ENCODE results near the gene TPGS1. TPM values are rescaled to one million over a fixed set of nuclear protein-coding genes. Genes with fewer than 3 reads are reported as not detected.

The TPGS1 gene
- total and polyA plus RNA-seq, 8 donors: 3.5 to 18.2 (median 8.2) TPM

DNA sequence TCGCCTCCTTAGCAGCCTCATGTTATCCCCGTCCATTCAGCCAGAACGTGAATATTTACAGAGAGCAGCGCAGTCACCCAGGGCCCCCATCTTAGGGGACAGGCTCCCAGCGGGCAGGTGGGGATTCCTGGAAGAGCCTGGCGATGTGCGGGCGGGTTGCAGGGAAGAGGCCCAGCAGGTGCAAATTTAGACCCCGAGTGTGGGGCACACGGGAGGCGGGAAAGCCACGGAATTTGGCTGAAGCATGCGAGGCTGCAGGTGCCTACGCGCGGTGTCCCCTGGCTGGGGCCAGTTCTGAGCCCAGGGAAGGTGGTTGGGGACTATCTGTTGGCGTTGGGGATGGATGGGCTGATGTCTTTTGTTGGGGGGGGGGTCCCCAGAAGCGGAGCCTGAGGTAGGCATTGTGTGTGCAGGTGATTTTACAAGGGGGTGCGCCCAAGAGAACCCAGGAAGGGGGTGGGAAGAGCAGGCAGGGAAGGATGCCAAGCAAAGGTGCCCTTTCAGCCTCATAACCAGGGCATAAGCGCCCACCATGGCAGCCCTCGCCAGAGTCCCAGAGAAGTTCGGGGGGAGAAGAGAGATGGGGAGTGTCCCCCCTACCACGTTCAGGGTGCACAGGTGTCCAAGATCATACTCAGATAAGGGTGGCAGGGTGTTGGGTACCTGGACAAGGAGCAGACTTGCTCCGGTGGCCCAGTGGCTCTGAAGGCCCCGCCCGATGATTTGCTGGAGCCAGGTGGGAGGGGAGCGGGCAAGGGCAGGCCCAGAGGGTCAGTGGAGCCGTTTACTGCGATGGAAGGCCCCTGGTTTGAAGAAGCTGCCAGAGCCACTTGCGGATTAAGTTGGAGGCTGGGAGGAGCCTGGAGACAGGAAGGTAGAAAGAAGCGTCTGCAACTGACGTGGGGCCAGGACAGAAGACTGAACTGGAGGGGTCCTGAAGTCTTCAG is 1.2 kb downstream of the TPGS1 start:
- TF ChIP-seq, protein P1, sequence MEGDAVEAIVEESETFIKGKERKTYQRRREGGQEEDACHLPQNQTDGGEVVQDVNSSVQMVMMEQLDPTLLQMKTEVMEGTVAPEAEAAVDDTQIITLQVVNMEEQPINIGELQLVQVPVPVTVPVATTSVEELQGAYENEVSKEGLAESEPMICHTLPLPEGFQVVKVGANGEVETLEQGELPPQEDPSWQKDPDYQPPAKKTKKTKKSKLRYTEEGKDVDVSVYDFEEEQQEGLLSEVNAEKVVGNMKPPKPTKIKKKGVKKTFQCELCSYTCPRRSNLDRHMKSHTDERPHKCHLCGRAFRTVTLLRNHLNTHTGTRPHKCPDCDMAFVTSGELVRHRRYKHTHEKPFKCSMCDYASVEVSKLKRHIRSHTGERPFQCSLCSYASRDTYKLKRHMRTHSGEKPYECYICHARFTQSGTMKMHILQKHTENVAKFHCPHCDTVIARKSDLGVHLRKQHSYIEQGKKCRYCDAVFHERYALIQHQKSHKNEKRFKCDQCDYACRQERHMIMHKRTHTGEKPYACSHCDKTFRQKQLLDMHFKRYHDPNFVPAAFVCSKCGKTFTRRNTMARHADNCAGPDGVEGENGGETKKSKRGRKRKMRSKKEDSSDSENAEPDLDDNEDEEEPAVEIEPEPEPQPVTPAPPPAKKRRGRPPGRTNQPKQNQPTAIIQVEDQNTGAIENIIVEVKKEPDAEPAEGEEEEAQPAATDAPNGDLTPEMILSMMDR (IDR thresholded peaks at IDR 0.05): no peak
- H3K27ac ChIP-seq: peak overlapping the region in 1 of 2 donors; percentile 98
- H3K4me1 ChIP-seq: peaks cover 9 to 45% of the 10 kb centered on the region in 2 donors
- ATAC-seq (no peak), DNase-seq (no peak)
- H3K4me3 ChIP-seq: peak overlapping the region; percentile 98 to 100
- peaks cover 0 to 8% of the 10 kb centered on the region in 2 donors for H3K36me3 ChIP-seq
- no peaks in the 10 kb centered on the region for H3K27me3 ChIP-seq
- intact Hi-C loops (cut with DNase I): no loop called here
- no peaks in the 10 kb centered on the region for H3K9me3 ChIP-seq

DNA sequence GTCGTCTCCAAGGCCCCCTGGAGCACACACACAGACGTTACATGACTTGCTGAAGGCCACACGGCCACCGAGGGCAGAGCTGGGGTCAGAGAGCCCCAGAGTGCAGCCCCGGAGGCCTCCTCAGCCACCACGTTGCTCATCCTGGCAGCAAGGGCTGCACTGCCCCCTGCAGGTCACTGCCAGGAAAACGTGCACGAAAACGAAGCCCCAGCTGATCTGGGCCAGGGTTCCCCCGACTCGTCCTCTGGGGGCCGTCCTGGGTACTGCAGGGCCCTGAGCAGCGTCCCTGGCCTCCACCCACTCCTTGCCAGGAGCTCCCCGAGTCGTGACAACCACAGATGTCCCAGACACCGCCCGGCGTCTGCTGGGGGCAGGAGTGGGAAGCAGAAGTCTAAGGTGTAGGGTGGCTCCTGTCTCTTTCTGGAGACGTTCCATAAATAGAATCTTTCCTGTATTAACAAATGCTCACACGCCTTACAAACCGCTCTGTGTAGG is 3.4 kb downstream of the TPGS1 start:
- Histone ChIP-seq H3K36me3 (peaks cover 0 to 8% of the 10 kb centered on the region in 2 donors), H3K4me1 (peaks cover 9 to 45% of the 10 kb centered on the region in 2 donors), H3K9me3 (no peaks in the 10 kb centered on the region), H3K27me3 (no peaks in the 10 kb centered on the region), H3K4me3 (peak overlapping the region in 1 of 2 donors; percentile 20), H3K27ac (peak overlapping the region; percentile 71 to 81)
- intact Hi-C loops (cut with DNase I): no loop called here
- ATAC-seq (peak; percentile 3), DNase-seq (peak; percentile 50 to 91 (median 79))
- TF ChIP-seq, protein P1 (IDR thresholded peaks at IDR 0.05): peak; percentile 88 to 98

DNA sequence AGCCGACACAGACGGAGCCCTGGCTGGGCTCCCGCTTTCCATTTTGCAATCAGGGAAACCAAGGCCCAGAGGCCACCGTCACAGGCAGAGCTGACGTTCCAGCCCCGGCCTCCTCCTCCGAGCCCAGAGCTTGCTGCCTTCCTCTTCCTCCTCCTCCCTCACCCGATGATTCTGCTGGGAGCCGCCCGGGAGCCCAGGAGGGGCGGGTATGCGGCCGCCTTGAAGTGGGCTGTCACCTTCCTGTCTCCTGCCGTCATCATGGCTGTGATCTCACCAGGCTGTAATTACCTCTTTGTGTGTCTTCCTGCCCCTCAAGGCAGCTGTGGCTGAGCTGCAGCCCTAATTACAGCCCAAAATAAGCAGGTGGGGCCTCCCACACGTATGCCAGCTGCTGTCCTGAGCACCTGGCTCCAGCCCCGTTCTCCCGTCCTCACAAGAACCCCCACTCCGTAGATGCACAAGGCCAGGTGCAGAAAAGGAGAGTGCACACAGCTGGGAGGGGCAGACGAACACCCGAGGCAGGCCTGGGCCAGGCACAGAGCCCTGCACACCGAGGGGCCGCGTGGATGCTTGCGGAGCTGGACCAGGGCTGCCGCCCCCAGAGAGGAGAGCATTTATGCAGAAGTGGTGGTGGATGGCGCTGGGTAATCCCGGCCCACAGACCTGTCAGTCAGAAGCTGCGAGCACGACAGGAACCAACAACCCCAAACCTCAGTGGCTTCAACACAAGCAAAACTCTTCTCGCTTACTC is 4.0 kb downstream of the TPGS1 start:
- intact Hi-C loops (cut with DNase I): no loop called here
- peak overlapping the region; percentile 71 to 81 for H3K27ac ChIP-seq
- no peaks in the 10 kb centered on the region for H3K27me3 ChIP-seq
- peaks cover 0 to 8% of the 10 kb centered on the region in 2 donors for H3K36me3 ChIP-seq
- H3K9me3 ChIP-seq: no peaks in the 10 kb centered on the region
- peaks cover 7 to 44% of the 10 kb centered on the region in 2 donors for H3K4me1 ChIP-seq
- DNase-seq (peak in 1 of 4 donors; percentile 50), ATAC-seq (no peak)
- H3K4me3 ChIP-seq: peak overlapping the region in 1 of 2 donors; percentile 20
- TF ChIP-seq, protein P1 (IDR thresholded peaks at IDR 0.05): no peak

DNA sequence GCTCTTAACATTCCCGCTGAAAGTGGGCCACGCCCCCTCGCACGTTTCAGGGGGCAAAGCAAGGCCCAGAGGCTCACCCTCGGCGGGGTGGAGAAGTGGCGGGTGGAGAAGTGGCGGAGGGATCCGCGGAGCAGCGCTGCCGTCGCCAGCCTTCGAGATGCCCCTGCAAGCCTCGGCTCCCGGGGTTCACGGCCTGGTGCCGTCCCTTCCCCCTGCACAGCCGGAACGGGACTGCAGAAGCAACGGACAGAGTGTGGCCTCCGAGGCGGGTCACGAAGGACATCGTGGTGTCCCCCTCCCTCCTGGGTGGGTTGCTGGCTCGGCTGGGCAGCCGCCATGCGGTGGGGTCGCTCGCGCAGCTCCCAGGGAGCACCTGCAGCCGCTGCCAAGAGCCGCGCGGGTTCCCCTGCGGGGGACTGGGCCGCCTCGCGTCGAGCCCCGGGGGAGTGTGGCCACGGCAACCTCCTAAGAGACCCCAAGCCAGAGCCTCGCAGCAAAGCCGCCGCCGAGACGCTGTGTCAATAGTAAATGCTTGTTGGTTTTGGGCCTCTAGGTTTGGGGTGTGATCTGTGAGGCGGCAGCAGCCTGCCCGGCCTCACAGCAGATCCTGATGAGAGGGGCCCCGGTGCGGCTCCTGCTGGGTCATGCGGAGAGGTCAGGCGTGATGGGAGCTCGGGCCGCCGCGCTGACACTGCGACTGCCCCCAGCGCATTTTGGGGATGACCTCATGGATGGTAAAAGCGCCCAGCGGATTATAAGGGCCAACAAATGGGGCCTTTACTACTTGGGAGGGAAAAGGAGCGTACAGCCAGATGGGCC is 5.5 kb downstream of the TPGS1 start:
- no peaks in the 10 kb centered on the region for H3K27me3 ChIP-seq
- ATAC-seq (peak; percentile 42), DNase-seq (peak in 2 of 4 donors; percentile 60 to 90)
- peaks cover 0 to 8% of the 10 kb centered on the region in 2 donors for H3K36me3 ChIP-seq
- H3K9me3 ChIP-seq: no peaks in the 10 kb centered on the region
- peaks cover 6 to 37% of the 10 kb centered on the region in 2 donors for H3K4me1 ChIP-seq
- H3K4me3 ChIP-seq: no peak overlapping the region
- no peak overlapping the region for H3K27ac ChIP-seq
- TF ChIP-seq, protein P1 (IDR thresholded peaks at IDR 0.05): no peak
- intact Hi-C loops (cut with DNase I): no loop called here

Data from left lung (tissue), 10 donors.